Measurements from ENCODE around the gene ESRRB. TPM values are rescaled to one million over a fixed set of nuclear protein-coding genes. Genes with fewer than 3 reads are reported as not detected.

Gene ESRRB
- not detected in 2 replicates for total RNA-seq

DNA sequence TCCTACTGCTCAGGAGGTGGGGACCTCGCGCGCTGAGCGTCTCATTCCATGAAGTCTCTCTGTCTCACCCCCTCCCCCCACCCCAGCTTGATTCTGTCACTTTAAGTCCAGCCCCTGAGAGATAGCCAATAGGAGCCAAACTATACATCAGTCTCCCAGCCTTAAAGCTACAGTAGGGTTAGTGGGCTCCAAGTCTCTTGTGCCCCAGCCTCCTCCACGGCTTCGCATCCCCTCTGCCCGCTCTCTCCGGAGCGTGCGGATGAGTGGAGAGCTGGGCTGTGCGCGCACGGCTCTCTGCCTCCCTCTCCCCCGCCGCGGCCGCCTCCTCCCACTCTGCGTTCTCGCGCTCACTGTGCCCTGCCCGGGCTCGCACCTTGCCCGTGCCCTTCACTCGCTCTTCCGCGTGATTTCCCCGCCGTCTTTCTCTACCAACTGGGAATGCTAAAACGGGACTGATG lies at the start of gene ESRRB:
Gene ESRRB, plus strand, starts transcription at position 191 of the 458 bp plus-strand sequence. Its CDS starts 265 bp downstream, at position 456.
- DNase-seq (ENCODE audit: low read depth in 2 of 2), result peak in 1 of 2 donors; percentile 16

DNA sequence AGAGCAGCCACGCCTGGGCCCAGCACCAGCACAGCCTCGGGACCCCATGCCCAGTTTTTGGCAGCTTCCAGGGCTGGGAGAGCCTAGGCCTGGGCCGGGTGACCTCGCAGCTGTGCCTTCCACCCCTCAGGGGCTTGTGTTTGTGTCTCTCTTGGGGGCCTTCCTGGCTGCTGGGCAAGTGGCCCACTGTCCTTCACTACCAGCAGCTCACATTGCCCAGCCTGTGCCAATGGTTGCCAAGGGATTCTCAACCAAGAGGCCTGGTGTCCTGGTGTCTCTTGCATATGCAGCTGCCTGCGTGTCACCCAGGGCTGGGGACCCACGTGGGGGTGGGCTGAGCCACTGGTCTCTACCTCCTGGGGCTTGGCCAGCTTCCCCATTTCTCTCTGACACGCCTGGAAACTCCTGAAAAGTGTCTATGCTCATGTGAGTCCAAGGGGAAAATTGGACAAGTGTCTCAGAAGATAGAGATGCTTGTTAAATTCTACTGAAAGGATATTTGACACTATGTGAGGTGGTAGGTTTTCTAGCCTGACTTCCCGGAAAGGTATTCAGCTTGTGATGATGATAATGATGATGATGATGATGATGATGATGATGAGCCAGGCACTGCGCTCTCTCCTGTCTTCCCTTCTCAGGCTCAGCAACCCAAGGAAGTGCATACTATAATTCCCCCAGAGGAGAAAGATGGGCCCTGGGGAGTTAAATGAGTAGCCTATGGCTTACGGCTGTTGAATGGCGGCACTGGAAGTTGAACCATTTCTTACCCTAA lies 48.8 kb upstream of the ESRRB start:
- no peak for DNase-seq (ENCODE audit: low read depth in 2 of 2)

DNA sequence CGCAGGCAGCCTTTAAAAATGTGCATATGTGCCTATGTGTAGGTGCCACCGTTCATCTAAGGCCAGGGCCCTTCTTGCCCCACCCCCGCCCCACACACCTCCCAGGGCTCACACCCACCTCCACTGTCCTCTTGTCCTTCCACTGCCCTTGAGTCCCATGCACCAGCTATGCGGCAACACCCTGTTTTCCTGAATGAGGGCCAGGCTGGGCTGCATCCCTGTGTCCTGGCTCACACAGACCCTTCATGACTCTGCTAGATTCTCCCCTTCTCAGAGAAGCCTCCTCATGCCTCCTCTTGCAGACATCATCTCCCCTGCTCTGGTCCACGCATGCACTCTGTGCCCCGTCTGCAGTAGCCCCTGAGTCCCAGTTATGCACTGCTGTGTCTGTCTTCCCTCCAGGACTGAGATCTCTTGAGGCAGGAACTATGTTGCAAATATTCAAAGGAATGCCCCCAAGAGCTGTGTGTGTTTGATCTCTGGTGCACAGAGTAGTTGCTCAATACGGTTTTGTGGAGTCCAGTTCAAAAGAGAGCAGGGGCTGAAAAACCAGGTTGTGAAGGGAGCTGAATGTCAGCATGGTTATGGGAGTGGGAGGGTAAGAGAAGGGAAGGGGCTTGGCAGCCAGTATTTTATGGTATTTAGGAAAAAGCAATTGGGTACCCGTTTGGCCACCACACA lies 47.3 kb upstream of the ESRRB start:
- no peak for DNase-seq (ENCODE audit: low read depth in 2 of 2)

DNA sequence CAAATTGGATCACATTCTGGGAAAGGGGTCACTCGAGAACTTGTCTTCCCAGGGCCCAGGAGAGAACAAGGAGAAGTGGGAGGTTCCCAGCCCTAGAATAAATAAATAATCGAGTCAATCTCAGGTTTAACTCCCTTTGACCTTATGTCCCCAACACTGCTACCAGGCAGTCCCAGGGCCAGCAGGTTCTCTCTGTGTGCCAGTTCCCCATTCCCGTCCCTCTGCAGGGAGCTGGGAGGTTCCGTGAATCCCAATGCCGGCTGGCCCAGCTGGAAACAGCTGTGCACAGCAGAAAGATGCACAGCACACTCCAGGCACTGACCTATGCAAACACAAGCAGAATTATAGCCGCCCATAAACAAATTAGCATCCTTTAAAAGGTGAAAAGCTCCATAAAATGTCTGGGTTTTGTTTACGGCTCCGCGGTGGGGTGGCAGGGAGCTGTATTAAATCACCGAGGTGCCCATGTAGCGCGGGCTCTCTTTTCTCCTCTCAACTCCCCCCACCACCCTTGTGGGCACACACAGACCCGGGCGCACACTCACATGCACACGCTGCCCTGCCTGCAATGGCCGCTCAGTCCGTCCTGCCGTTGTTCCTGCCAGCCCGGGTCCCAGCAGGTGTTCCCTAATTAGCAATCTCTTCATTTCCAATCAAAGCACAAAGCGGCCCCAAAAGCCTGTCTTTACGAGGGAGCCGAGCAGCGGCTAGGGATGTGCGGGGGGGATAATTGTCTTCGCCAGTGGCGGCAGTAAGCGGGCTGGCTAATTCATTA lies 46.6 kb upstream of the ESRRB start:
- DNase-seq (ENCODE audit: low read depth in 2 of 2), result no peak

DNA sequence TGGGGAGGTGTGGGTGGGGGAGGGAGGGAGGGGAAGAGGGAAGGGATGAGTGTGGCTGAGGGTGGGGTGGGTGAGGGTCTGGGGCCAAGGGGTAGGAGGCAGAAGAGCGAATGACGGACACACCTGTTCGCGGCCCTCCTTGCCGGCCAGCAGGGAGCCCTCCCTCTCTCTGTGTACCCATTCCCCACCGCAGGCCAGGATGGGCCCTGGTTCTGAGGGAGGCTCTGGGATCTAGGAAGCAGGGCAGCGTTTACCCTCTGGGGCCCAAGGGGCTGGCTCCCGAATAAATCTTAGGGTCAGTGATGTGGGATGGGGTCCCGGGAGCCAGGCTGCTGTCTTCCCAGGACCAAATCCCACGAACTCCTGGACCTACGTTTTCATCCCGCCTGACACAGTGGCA lies 46.0 kb upstream of the ESRRB start:
- DNase-seq (ENCODE audit: low read depth in 2 of 2), result no peak

DNA sequence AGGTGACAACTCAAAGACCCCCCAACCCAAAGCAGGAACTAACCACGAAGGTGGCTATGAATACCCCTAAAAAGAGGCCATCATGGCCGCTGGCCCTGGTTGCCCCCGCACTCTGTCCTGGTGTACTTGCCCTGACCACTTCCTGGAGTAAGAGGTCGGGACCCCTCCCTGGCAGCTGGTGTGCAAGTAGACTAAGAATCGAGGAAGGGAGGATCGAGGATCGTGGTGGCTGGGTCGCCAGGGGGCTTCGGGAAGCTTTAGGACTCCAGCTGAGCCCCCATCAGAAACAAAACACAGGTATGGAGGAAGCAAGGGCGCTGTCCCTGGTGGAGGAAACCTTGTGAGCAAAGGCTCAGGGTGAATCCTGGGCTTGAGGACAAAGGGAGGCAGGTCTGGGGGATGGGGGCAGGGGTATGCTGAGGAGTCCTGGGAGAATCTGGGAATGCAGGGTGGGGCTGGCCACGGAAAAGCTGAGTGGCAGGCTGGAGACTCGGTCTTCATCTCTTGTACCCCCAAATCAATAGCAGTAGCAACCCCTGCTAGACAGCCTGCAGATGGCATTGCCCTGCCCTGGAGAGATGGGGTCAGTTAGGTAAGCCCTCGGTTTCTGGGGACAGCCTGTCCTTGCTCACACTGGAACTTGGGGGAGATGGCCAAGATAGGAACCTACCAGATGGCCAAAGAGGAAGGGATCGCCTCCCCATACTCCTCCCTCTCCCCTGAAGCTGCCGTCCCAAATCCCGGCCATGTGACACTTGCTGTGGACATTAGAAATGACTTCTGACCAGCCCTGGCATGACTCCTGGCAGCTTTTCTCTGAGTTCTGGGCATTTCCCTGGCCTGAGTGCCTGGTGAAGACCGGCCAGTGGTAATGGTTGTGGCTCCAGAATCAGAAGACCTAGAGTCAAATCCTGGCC lies 45.3 kb upstream of the ESRRB start:
- no peak for DNase-seq (ENCODE audit: low read depth in 2 of 2)

DNA sequence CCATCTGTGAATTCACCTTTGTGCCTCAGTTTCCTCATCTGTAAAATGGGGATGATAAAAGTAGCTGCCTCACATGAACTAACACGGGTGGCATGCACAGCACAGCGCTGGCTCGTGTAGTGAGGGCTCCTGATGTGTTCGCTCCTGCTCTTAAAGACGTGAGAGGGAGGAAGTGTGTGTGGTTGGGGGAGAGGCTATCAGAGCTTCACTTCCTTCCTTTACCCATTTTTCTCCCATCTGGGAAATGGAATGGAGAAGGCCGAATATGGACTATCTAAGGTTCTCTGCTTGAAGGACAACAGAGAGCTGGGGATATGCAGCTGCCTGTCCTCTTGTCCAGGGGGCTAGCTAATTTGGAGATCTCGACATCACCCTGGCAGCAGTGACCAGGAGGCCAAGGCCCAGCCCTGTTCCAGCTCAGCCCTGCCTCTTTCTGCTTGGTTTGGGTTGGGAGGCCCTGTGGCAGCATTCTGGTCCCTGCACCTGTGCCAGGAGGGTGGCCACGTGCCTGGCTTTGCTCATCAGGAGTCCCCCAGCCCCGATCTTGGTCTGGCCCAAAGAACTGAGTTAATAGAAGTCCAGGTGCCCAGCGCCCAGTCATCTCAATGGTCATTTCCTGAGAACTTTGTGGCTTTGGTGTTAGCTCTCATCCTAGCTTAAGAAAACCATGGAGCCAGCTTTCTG lies 44.5 kb upstream of the ESRRB start:
- no peak for DNase-seq (ENCODE audit: low read depth in 2 of 2)

DNA sequence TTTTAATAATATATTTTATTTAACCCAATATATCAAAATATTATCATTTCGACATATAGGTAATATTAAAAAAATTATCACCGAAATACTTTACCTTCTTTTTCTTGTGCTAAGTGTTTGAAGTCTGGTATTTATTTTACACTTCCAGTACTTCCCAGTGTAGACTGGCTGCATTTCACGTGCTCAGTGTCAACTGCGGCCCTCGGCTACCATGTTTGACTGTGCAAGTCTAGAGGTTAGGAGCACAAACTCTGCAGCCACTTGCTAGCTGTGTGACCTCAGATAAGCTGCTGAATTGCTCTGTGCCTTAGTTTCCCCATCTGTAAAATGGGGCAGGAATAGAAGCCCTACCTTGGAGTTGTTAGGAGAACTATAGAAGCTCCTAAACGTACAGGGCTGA lies 42.3 kb upstream of the ESRRB start:
- DNase-seq (ENCODE audit: low read depth in 2 of 2), result no peak

DNA sequence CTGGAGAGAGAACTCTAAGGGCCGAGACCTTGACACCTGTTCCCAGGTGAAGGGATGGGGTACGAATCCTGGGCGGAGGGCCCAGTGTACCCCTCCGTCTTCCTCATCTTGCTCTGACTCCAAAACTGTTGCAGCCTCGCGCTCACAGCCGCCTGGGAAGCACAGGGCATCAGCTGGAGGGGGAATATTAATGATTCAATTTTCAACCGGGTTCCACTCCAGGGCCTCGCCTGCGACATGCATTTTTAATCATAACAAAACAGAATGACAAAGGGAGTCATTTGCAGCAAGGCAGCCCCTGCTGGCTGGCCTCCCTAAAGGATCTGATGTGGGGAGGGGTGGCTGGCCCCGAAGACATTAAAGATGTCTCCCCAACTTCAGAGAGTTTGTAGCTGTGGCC lies 41.6 kb upstream of the ESRRB start:
- DNase-seq (ENCODE audit: low read depth in 2 of 2), result no peak

DNA sequence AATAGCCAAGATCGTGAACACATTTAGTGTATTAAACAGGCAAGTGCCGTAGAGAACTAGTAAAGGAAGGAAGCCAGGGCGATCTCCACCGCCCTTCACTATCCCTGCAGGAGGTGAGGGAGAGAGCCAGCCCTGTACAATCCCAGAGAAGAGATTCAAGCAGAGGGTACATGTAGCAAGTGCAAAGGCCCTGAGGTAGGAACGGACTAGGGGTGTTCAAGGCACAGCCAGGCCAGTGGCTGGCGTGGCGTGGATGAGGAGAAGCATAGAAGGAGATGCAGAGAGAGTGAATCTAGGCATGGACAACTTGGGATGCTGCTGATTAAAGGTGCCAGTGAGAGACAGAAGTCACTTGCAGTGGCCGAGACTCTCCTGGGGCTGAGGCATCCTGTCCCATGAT lies 39.1 kb upstream of the ESRRB start:
- no peak for DNase-seq (ENCODE audit: low read depth in 2 of 2)

DNA sequence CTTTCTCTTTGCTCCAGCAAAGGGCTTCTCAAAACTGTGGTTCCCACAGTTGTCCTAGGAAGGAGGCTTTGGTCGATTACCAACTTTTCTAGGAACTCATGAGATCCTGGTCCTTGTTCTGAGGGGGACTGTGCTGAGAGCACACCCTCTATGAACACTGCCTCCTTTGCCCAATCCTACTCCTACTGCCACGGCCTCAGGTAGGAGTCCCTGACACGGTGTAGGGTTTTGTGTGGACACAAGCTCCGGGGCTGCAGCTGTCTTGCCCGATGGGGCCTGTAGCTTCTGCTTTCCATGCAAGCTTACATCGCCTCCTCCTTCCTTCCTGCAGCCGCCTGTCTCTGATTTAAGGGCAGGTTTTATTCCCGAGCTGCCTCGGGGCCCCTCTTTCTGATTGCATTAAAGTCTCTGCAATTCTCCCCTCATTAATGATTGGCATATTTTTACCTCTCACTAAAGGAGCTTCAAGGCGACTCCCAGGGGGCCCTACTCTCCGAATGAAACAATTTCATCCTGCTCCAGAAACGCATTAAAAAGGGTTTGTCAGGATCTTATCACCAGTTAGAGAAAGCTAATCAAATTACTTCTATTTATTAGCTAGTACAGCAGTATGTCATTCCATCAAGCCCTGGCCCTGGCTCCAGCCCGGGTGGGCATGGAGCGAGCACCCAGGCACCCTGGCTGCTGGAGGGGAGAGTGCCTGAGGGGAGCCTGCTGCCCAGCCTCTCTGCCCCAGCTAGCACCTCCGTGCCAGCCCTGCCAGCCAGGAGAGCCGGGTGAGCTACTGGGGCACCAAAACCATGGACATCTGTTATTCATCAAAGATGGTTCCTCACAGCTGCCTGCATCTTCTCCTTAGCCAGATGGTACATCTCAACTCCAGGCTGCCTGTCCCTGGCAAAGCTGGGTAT lies 38.0 kb upstream of the ESRRB start:
- DNase-seq (ENCODE audit: low read depth in 2 of 2), result no peak

DNA sequence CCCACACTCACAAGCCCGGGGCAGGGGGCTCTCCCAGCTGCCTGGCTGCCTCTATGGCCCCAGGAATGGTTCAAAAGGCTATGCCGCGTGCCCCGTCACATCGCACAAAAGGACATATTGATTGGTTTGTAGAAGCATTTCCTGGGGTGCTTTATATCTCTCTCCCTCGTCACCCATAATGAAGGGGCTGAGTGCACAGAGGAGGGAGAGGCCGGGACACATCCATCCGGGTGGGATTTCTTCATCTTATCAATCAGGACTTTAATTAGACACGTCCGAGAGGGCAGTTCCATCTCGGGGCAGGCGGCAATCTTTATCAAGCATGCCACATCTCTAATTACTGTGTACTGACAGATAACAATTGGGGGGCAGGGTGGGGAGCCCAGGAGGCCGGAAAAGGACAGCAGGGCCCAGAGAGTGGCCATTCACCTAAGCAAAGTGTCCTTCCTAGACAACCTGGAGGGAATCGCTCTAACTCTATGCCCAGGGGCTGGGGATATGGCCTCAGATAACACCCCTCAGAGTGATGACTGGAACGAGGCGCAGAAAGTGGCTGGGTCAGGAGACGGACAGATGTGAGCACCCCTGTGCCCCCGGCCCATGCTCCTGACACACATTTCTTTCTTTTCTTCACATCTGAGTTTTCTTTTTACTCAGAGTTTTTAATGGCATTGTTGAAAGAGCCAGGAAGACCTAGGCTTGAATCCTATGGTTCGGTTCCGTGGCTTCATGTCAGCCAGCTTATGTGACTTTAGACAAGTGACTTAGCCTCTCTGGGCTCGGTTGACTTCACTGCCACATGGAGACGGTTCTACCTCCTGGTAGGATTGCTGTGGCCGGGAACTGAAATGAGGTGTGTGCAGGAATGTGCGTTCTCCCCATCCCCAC lies 36.0 kb upstream of the ESRRB start:
- no peak for DNase-seq (ENCODE audit: low read depth in 2 of 2)

DNA sequence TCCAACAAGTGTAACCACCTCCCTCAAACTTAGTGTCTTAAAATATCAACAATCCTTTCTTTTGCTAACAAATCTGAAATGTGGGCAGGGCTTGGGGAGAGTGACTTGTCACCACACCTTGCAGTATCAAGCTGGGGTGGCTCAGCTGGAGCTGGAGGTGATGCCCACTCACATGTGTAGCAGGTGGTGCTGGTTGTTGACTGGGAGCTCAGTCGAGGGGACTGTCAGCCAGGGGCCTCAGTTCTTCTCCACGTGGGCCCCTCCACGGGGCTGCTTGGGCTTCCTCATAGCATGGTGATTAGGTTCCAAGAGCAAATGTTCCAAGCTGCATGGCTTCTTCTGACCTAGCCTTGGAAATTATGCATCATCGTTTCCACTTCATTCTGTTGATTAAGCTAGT lies 32.6 kb upstream of the ESRRB start:
- DNase-seq (ENCODE audit: low read depth in 2 of 2), result no peak

DNA sequence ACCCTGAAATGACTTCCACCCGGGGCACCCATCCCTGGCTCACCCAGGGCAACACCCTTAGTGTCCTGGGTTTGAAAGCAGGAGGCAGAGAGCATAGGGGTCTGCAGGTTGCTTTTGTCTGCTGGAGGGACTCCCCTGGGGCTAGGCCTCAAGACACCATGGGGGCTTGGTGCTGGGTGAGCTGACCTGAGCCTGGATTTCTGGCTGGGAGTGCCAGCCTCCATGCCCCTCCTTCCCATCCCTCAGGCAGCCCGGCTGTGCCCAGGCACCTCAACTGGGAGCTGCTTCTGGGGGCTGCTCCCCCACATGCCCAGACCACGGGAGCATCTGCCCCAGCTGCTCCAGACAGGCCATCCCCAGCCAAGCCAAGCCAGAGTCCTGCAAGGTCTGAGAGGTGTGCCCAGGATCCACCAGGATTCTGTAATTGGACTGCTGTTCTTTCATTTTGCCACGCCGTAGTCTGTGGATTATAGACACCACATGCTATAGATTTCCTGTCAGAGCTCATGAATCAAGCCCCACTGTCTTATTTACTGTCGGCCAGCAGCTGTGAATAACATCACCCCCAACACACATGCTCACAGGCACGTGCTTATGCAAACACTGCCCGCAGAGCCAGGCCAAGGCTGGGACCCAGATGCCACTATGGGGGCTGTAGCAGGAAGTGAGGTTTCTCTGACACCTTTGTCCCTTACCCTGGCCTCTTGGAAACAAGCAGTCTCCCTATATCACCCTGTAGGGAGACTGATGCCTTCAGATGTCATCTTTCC lies 29.4 kb upstream of the ESRRB start:
- DNase-seq (ENCODE audit: low read depth in 2 of 2), result peak in 1 of 2 donors; percentile 34

DNA sequence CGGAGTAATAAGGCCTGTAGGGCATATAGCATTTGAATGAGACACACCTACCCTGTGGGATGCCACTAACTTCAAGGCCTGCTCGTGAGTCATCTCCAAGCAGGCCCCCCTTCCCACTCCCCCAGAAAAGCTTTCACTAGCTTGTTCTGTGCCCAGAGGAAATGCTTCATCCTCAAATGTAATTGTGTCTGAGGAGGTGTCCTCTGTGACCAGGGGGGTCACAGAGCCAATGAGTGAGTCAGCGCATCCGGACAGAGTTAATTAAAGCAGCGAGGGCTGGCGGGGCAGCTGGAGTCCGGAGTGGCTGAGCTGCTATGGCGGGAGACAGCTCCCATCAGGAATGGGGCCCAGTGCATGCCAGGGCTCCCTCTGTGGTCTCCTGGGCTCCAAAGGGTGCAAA lies 27.0 kb upstream of the ESRRB start:
- DNase-seq (ENCODE audit: low read depth in 2 of 2), result peak; percentile 58 to 92

DNA sequence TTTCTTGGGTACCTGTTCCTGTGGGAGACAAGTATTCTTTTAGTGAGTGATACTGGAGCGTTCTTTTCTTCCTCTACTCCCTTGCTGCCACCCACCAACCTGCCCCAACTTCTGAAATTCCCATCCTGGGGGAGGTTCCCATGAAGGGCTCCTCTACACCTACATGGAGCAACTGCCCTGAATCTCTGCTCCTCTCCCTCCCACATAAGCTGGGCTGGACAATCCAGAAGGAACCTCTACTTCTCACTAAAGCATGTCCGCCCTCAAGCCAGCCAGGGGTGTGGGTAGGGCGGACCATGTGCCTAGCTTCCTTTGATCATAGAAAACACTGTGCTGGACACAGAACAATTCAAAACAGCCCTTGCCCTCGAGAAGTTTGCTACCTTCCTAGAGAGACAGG lies 25.9 kb upstream of the ESRRB start:
- no peak for DNase-seq (ENCODE audit: low read depth in 2 of 2)

DNA sequence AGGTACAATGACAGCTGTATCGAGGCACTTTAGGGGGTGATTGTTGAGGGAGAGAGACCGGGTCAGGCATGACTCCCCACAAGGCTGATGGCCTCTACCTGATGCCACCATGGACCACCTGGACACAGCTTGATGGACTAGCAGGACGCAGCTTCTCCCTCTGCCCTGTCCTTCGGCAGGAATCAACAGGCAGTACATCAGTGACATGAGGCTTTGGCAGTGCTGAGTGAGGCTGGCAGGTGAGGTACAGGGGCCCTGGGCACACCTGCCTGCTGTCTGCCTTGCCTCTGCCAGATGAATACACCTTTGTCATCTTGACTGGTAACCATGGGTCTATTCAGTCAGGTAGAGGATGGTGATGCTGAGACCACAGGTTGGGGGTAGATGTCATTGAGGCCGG lies 25.3 kb upstream of the ESRRB start:
- DNase-seq (ENCODE audit: low read depth in 2 of 2), result no peak

DNA sequence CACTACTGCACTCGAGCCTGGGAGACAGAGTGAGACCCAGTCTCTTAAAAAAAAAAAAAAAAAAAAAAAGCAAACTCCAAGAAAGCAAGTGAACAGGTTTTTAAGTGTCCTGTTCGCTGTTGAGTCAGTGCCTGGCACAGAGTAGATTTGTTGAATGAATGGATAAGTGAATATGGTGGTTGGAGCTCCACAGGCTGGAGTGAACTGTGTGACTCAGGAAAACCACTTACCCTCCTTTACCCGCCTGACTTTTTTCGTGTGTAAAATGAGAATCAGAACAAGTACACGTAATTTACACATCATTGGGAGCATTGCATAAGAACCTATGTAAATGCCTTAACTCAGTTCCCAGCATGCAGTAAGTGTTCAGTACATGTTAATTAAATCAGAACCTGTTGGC lies 24.0 kb upstream of the ESRRB start:
- DNase-seq (ENCODE audit: low read depth in 2 of 2), result no peak

Measured in dermis microvascular lymphatic vessel endothelial cell (primary cell).